Smooth muscle cell (in vitro differentiated cells): ENCODE data around the gene SNN. TPM values are rescaled to one million over a fixed set of nuclear protein-coding genes. Genes with fewer than 3 reads are reported as not detected.

Experiments
- DNase-seq: peaks from one replicate; lab custom pipeline; 2025; ENCODE audit not compliant: unreplicated experiment; lab: John Stamatoyannopoulos, UW
- H2AFZ ChIP-seq: fragments of 200-600 bp; sonication (generic); 2 replicates; pipeline ENCODE4 v1.6.0; 2016; ENCODE audit warnings: antibody characterized with exemption, low read depth, mild to moderate bottlenecking
- H3F3A ChIP-seq: fragments of 200-600 bp; sonication (generic); 2 replicates; pipeline ENCODE4 v1.6.0; 2017; ENCODE audit warnings: antibody characterized with exemption, low read depth
- H3K27ac ChIP-seq: fragments of 200-600 bp; sonication (generic); 2 replicates; pipeline ENCODE4 v1.5.1; 2016; ENCODE audit warnings: low read depth, mild to moderate bottlenecking
- H3K27me3 ChIP-seq: fragments of 200-600 bp; sonication (generic); 2 replicates; pipeline ENCODE4 v1.6.1; 2016; ENCODE audit warnings: low read depth, mild to moderate bottlenecking
- H3K36me3 ChIP-seq: fragments of 200-600 bp; sonication (generic); 2 replicates; pipeline ENCODE4 v1.5.1; 2016; ENCODE audit warnings: low read depth
- H3K4me1 ChIP-seq: fragments of 200-600 bp; sonication (generic); 2 replicates; pipeline ENCODE4 v1.5.1; 2016; ENCODE audit warnings: low read depth
- H3K4me2 ChIP-seq: fragments of 200-600 bp; sonication (generic); 2 replicates; pipeline ENCODE4 v1.6.0; 2016; ENCODE audit warnings: mild to moderate bottlenecking
- H3K4me3 ChIP-seq: fragments of 200-600 bp; sonication (generic); 2 replicates; pipeline ENCODE4 v1.5.1; 2016; ENCODE audit warnings: mild to moderate bottlenecking
- H3K79me2 ChIP-seq: fragments of 200-600 bp; sonication (generic); 2 replicates; pipeline ENCODE4 v1.6.0; 2016; ENCODE audit warnings: low read depth, mild to moderate bottlenecking
- H3K9ac ChIP-seq: fragments of 200-600 bp; sonication (generic); 2 replicates; pipeline ENCODE4 v1.6.0; 2016; ENCODE audit warnings: low read depth
- H3K9me3 ChIP-seq: fragments of 200-600 bp; sonication (generic); replicated peaks from 2 replicates; pipeline ENCODE4 v1.5.1; 2016; ENCODE audit warnings: low read depth
- H4K20me1 ChIP-seq: fragments of 200-600 bp; sonication (generic); 2 replicates; pipeline ENCODE4 v1.6.0; 2016; ENCODE audit warnings: low read depth
- WGBS: methylation state at CpG from one replicate; pipeline ENCODE4 v1.1.7; 2016; ENCODE audit warnings: low lambda C conversion rate; 5-methylcytosine and 5-hydroxymethylcytosine counted together
- polyA plus RNA-seq: library from polyadenylated mRNA; unstranded; fragments of >200 nt; fragmentation: Nextera tagmentation; extraction: Ambion mirVana; gene quantifications from 2 replicates; pipeline ENCODE4 v1.2.1, GENCODE V29; 2016
- total RNA-seq: library from RNA; depleted of rRNA; stranded (reverse); fragments of >200 nt; gene quantifications from 2 replicates; pipeline ENCODE4 v1.2.3, GENCODE V29; 2014
- TF ChIP-seq, protein P1 (sequence below): fragments of 200-600 bp; sonication (generic); IDR thresholded peaks from 2 replicates; pipeline ENCODE4 v1.5.1; 2017; ENCODE audit warnings: borderline replicate concordance, mild to moderate bottlenecking, antibody characterized with exemption; ENCODE audit not compliant: insufficient read depth, poor library complexity, severe bottlenecking

The SNN gene
- total and polyA plus RNA-seq, 2 experiments from 2014 or later: 6.4 to 10.9 TPM

DNA sequence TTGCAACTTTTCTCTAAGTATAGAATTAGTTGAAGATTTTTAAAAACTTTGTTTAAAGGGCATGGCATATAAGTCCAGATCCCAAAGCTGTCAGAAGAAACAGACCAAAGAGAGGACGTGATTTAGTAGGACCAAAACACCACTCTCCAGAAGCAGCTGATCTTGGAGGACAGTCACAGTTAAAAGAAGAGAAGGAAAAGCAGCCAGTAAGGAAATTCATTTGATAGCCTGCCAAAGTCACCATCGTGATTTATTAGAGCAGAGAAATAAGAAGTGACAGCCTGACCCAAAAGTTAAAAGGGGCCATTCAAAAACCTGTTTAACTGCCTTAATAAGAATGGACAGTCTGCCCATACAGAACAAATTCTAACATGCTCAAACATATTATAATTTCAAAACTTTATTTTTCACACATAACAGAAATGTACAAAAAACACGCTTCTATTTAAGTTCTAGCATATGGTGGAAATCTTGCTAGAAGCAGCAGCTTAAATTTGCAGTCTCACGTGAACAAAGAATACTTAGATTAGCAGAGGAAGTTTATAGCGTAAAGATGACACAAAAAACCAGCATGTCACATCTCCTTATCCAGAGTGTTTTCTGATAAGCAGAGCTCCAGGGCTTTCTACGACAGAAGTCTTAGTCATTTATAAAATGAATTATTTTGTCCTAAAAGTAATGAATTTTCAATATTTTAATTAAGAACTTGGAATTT, 37.2 kb downstream of the SNN start:
- Histone ChIP-seq H3K9ac (no peak overlapping the region), H4K20me1 (peaks cover 91% of the 10 kb centered on the region), H3K36me3 (peaks cover 4% of the 10 kb centered on the region), H3F3A (no peaks in the 10 kb centered on the region), H3K79me2 (peaks cover 18% of the 10 kb centered on the region), H3K27me3 (no peaks in the 10 kb centered on the region), H3K4me1 (no peaks in the 10 kb centered on the region), H3K27ac (no peak overlapping the region), H3K4me2 (no peak overlapping the region), H3K4me3 (no peak overlapping the region), H2AFZ (no peak overlapping the region), H3K9me3 (no peaks in the 10 kb centered on the region)
- WGBS: 57% methylated on average over 6 of the region's 6 CpGs
- DNase-seq: no peak
- TF ChIP-seq, protein P1, sequence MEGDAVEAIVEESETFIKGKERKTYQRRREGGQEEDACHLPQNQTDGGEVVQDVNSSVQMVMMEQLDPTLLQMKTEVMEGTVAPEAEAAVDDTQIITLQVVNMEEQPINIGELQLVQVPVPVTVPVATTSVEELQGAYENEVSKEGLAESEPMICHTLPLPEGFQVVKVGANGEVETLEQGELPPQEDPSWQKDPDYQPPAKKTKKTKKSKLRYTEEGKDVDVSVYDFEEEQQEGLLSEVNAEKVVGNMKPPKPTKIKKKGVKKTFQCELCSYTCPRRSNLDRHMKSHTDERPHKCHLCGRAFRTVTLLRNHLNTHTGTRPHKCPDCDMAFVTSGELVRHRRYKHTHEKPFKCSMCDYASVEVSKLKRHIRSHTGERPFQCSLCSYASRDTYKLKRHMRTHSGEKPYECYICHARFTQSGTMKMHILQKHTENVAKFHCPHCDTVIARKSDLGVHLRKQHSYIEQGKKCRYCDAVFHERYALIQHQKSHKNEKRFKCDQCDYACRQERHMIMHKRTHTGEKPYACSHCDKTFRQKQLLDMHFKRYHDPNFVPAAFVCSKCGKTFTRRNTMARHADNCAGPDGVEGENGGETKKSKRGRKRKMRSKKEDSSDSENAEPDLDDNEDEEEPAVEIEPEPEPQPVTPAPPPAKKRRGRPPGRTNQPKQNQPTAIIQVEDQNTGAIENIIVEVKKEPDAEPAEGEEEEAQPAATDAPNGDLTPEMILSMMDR: no peak

DNA sequence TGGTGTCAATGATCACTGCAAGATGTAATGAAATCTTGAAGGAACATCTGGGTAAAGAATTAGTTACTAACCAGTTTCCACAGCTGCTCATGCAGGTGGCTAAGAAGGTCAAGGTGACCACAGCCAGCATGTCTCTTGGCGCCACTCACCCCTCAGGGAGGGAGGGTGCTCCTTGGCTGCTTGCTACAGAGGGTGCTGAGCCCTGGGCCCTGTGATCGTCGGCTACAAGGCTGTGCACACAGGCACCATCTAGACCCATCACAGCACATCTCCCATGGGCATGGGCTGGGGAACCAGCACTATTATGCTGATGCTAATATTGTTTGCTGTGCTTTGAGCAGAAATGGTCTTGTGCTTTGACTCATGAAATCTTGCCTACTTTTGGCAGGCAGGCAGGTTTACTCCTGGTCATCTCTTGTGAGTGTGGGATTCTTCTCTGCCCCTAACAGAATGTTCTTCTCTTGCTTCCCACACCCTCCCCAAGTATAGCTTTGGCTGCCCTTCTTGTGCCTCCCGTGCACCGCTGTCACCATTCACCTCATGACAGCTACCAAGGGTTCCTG, 38.0 kb downstream of the SNN start:
- Histone ChIP-seq H3K4me2 (no peak overlapping the region), H3K36me3 (peaks cover 4% of the 10 kb centered on the region), H3K27ac (no peak overlapping the region), H3K27me3 (no peaks in the 10 kb centered on the region), H3K79me2 (peaks cover 18% of the 10 kb centered on the region), H3K9ac (no peak overlapping the region), H2AFZ (no peak overlapping the region), H3K9me3 (no peaks in the 10 kb centered on the region), H3K4me3 (no peak overlapping the region), H3K4me1 (no peaks in the 10 kb centered on the region), H3F3A (no peaks in the 10 kb centered on the region), H4K20me1 (peaks cover 92% of the 10 kb centered on the region)
- no peak for DNase-seq
- WGBS: 94% methylated on average over 5 of the region's 5 CpGs
- TF ChIP-seq, protein P1: no peak

DNA sequence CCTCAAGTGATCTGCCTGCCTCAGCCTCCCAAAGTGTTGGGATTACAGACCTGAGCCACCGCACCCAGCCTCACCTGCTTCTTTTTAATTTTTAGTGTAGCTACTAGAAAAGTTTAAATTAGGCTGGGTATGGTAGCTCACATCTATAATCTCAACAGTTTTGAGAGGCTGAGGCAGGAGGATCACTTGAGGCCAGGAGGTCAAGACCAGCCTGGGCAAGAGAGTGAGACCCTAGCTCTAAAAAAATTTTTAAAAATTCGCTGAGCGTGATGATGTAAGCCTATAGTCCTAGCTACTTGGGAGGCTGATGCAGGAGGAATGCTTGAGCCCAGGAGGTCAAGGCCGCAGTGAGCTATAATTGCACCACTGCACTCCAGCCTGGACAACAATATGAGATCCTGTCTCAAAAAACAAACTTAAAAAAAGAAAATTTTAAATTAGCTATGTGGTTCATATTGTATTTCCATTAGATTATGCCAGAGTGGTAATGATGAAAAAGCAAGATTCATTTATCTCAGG, 39.5 kb downstream of the SNN start:
- DNase-seq: no peak
- Histone ChIP-seq H4K20me1 (peaks cover 95% of the 10 kb centered on the region), H3K4me1 (no peaks in the 10 kb centered on the region), H3K27ac (no peak overlapping the region), H3K27me3 (no peaks in the 10 kb centered on the region), H3K36me3 (peaks cover 4% of the 10 kb centered on the region), H3K79me2 (peaks cover 18% of the 10 kb centered on the region), H3F3A (no peaks in the 10 kb centered on the region), H3K9me3 (no peaks in the 10 kb centered on the region), H3K9ac (no peak overlapping the region), H3K4me3 (no peak overlapping the region), H3K4me2 (no peak overlapping the region), H2AFZ (no peak overlapping the region)
- TF ChIP-seq, protein P1: no peak
- WGBS: 100% methylated on average over 4 of the region's 4 CpGs

DNA sequence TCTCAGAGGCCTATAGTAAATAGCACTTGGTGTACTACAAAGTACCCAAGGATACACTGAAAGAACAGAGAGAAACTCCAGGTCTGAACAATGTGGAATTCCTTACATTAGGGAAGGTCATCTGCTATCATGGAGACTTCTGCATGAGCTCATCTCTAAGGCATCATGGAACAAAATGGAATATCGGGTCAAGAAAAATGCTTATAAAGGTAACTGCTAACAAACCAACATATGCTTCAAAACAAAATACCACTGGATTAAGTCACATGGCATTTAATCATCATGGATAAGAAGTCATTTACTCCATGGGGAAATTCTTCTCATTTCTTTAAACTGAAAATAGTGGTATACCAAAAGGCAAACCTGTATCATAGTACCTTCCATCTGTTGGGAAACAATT, 40.2 kb downstream of the SNN start:
- Histone ChIP-seq H3K9me3 (no peaks in the 10 kb centered on the region), H3K27me3 (no peaks in the 10 kb centered on the region), H2AFZ (no peak overlapping the region), H3K27ac (no peak overlapping the region), H3F3A (no peaks in the 10 kb centered on the region), H4K20me1 (peaks cover 92% of the 10 kb centered on the region), H3K79me2 (peaks cover 13% of the 10 kb centered on the region), H3K9ac (no peak overlapping the region), H3K4me2 (no peak overlapping the region), H3K4me3 (no peak overlapping the region), H3K36me3 (peaks cover 4% of the 10 kb centered on the region), H3K4me1 (no peaks in the 10 kb centered on the region)
- no peak for DNase-seq
- 89% methylated on average over 1 of the region's 1 CpG for WGBS
- TF ChIP-seq, protein P1: no peak
